ENCODE data around the gene ILKAP.

Gene ILKAP

GRCh38 chr2:238162846-238163441 is 40.6 kb downstream of the ILKAP start:
- no peak for TF ChIP-seq CTCF (IDR thresholded peaks at IDR 0.05; ENCODE audit: low read depth, low read length, missing control alignments)
- in situ Hi-C loops (cut with HindIII; ENCODE audit: low sequenced_read_pairs), result no loop called here
- DNase-seq (ENCODE audit: low read depth), result no peak
- peak overlapping the region; percentile 23 for H3K4me3 ChIP-seq (ENCODE audit: low read depth, low read length)

- no peak overlapping the region for H3K4me3 ChIP-seq (ENCODE audit: low read depth, low read length)
- no peak for TF ChIP-seq CTCF (IDR thresholded peaks at IDR 0.05; ENCODE audit: low read depth, low read length, missing control alignments)
- DNase-seq (ENCODE audit: low read depth), result no peak
- in situ Hi-C loops (cut with HindIII; ENCODE audit: low sequenced_read_pairs), result no loop called here
Measured at GRCh38 chr2:238162251-238162845, 41.1 kb downstream of the ILKAP start.

GRCh38 chr2:238161291-238162051 is 42.0 kb downstream of the ILKAP start:
- DNase-seq (ENCODE audit: low read depth), result no peak
- H3K4me3 ChIP-seq (ENCODE audit: low read depth, low read length), result no peak overlapping the region
- no peak for TF ChIP-seq CTCF (IDR thresholded peaks at IDR 0.05; ENCODE audit: low read depth, low read length, missing control alignments)
- in situ Hi-C loops (cut with HindIII; ENCODE audit: low sequenced_read_pairs), result no loop called here

GRCh38 chr2:238160206-238161129 is 43.0 kb downstream of the ILKAP start:
- no peak overlapping the region for H3K4me3 ChIP-seq (ENCODE audit: low read depth, low read length)
- no peak for DNase-seq (ENCODE audit: low read depth)
- in situ Hi-C loops (cut with HindIII; ENCODE audit: low sequenced_read_pairs), result no loop called here
- TF ChIP-seq CTCF (IDR thresholded peaks at IDR 0.05; ENCODE audit: low read depth, low read length, missing control alignments), result peak; percentile 19

- DNase-seq (ENCODE audit: low read depth), result no peak
- in situ Hi-C loops (cut with HindIII; ENCODE audit: low sequenced_read_pairs), result no loop called here
- H3K4me3 ChIP-seq (ENCODE audit: low read depth, low read length), result no peak overlapping the region
- no peak for TF ChIP-seq CTCF (IDR thresholded peaks at IDR 0.05; ENCODE audit: low read depth, low read length, missing control alignments)
Measured at GRCh38 chr2:238159661-238160205, 43.8 kb downstream of the ILKAP start.

GRCh38 chr2:238159071-238159539 is 44.4 kb downstream of the ILKAP start:
- H3K4me3 ChIP-seq (ENCODE audit: low read depth, low read length), result peak overlapping the region; percentile 20
- in situ Hi-C loops (cut with HindIII; ENCODE audit: low sequenced_read_pairs), result no loop called here
- no peak for DNase-seq (ENCODE audit: low read depth)
- no peak for TF ChIP-seq CTCF (IDR thresholded peaks at IDR 0.05; ENCODE audit: low read depth, low read length, missing control alignments)
